Mesothelial cell of epicardium (in vitro differentiated cells): Measurements from ENCODE around the gene METTL16. TPM values are rescaled to one million over a fixed set of nuclear protein-coding genes. Genes with fewer than 3 reads are reported as not detected.

Experiments
- DNase-seq, 2 experiments: peaks; one replicate each; pipeline ENCODE4 v3.0.0; 2021; ENCODE audit warnings: low spot score in 2 of 2; ENCODE audit not compliant: unreplicated experiment in 2 of 2
- H3K27ac Mint-ChIP-seq: 2 replicates; pipeline ENCODE4 v1.8.0; 2021; ENCODE audit warnings: mixed read lengths
- H3K27me3 Mint-ChIP-seq: 2 replicates; pipeline ENCODE4 v1.8.0; 2021; ENCODE audit warnings: low read depth, mixed read lengths
- H3K36me3 Mint-ChIP-seq: 2 replicates; pipeline ENCODE4 v1.8.0; 2021; ENCODE audit warnings: mixed read lengths
- H3K4me1 Mint-ChIP-seq: 2 replicates; pipeline ENCODE4 v1.8.0; 2021; ENCODE audit warnings: mixed read lengths
- H3K4me3 Mint-ChIP-seq: 2 replicates; pipeline ENCODE4 v1.8.0; 2021; ENCODE audit warnings: mild to moderate bottlenecking, moderate library complexity, mixed read lengths
- H3K9me3 Mint-ChIP-seq: 2 replicates; pipeline ENCODE4 v1.8.0; 2021; ENCODE audit warnings: mixed read lengths
- CTCF ChIP-seq: fragments of 200-600 bp; sonication (generic); IDR thresholded peaks from one replicate; pipeline ENCODE4 v1.5.0; 2021; ENCODE audit warnings: antibody characterized with exemption; ENCODE audit not compliant: unreplicated experiment
- total RNA-seq: library from RNA; stranded (reverse); gene quantifications from 3 replicates; pipeline ENCODE4 v1.2.1, GENCODE V29; 2021

METTL16 gene
- total RNA-seq, 1 donor from 2014 or later: 42.3 TPM

DNA sequence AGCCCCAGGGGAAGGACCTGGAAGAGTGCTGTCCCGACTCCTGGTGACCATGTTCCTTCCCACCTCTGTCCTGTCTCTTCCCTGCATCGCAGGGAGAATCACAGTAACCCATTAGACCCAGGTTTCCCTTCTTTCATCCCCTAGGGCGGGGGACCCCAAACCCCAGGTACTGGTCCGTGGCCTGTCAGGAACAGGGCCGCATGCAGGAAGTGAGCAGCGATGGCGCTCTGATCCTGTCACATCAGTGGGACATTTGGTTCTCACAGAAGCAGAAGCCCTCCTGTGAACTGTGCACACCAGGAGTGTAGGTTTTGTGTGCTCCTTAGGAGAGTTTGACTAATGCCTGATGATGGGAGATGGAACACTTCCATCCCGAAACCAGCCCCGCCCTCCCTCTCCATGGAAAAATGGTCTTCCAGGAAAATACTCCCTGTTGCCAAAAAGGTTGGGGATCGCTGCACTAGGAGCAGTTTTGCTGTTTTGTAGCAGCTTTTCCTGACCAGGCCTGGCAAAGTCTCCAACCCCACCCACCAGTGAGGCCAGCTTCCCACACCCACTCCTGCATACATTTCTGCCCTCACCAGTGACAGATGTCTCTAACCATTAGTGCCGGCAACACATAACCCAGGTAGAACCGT lies 121.4 kb downstream of the METTL16 start:
- no peak overlapping the region for H3K4me3 Mint-ChIP-seq
- no peaks in the 10 kb centered on the region for H3K9me3 Mint-ChIP-seq
- peaks cover 24% of the 10 kb centered on the region for H3K4me1 Mint-ChIP-seq
- no peak for TF ChIP-seq CTCF
- peaks cover 10% of the 10 kb centered on the region for H3K36me3 Mint-ChIP-seq
- H3K27ac Mint-ChIP-seq: no peak overlapping the region
- H3K27me3 Mint-ChIP-seq: no peaks in the 10 kb centered on the region
- no peak for DNase-seq

DNA sequence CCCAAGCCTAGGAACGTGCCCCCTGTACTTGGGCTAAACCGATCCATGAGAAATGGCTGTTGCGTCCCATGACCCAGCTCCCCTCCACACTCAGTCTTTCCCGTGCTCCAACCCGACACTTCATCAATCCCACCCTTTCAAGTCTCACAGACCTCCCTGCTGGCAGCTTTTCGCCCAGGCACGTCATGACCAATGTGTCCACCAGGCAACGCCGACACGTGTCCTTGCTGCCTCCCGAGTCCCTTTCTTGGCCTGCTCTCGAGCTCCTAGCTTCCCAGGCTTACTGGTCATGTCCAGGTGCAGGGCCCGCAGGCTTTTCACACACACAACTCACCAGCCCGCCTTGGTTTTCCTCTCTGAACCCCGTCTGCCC lies 123.0 kb downstream of the METTL16 start:
- Mint-ChIP-seq H3K27me3 (no peaks in the 10 kb centered on the region), H3K4me3 (no peak overlapping the region), H3K36me3 (peaks cover 10% of the 10 kb centered on the region), H3K4me1 (peaks cover 27% of the 10 kb centered on the region), H3K9me3 (no peaks in the 10 kb centered on the region), H3K27ac (no peak overlapping the region)
- no peak for DNase-seq
- no peak for TF ChIP-seq CTCF

DNA sequence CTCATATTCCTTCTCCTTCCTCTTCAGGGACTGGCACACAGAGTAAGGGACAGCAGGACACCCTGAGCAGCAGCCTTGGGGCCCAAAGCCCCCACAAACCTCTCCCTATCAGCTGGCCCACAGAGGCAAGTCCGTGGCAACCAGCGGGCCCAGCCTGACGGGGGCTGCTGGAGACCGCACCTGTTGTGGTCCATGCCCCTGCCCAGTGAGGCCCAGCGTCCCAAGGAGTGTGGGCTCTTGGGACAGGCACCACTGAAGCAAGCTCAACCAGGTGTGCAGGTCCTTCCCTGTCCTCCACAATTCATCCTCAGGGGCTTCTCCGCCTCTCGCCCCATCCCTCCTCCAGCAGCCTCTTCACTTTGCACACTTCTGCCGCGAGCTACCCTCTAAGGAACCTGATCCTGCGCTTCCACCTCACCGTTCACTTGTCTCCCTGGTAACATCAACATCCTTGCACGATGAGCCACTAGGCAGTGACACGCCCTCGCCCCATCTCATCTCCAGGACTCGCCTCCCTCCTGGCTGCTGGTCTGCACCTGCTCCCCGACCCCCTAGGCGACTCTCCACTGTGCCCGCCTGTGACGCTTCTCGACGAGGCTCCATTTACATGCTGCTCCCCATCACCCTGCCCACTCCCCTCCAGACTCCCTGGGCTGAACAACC lies 123.5 kb downstream of the METTL16 start:
- Mint-ChIP-seq H3K27ac (no peak overlapping the region), H3K4me1 (peaks cover 31% of the 10 kb centered on the region), H3K36me3 (peaks cover 10% of the 10 kb centered on the region), H3K27me3 (no peaks in the 10 kb centered on the region), H3K4me3 (no peak overlapping the region), H3K9me3 (no peaks in the 10 kb centered on the region)
- TF ChIP-seq CTCF: no peak
- no peak for DNase-seq

DNA sequence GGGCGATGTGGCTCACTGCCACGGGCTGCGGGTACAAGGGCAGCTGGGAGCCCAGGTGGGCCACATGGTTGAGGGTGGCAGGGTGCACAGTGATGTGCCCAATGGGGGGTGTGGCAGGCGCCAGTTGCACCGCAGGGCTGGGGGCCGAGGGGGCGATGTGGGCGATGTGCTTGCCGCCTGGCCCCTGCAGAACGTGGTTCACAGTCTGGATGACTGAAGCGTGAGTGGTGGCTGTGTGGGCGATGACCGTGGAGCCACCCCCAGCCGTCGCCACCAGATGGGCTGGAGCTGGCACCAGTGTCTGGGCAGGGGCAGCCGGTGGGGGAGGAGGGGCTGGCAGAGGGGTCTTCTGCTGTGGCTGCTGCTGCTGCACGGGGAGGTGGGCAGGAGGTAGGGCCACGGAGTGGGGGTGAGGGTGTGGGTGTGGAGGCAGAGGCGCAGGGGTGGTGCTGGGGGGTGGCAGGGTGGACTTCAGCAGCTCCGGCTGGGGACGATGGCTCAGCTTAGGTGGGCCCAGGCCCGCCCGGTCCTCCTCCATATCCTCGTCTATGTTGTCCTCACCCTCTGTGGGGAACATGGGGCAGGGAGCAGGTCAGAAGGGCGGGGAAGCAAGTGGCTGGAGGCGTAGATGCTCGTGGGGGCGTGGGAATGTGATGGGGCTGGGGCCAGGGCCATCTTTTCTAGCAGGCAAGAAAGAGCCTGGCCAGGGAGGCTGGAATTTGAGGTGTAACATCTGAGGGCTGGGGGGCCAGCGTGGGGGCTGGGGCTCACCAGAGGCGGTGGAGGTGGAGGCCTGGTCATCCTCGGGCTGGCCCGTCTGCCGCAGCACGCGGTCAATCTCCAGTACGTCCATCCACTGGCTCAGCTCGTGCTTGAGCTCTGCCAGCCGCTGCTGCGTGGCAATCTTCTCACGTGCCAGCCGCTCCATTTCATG lies 124.3 kb downstream of the METTL16 start:
- peaks cover 30% of the 10 kb centered on the region for H3K4me1 Mint-ChIP-seq
- no peaks in the 10 kb centered on the region for H3K27me3 Mint-ChIP-seq
- no peaks in the 10 kb centered on the region for H3K9me3 Mint-ChIP-seq
- no peak overlapping the region for H3K27ac Mint-ChIP-seq
- TF ChIP-seq CTCF: no peak
- peaks cover 10% of the 10 kb centered on the region for H3K36me3 Mint-ChIP-seq
- no peak for DNase-seq
- H3K4me3 Mint-ChIP-seq: no peak overlapping the region

DNA sequence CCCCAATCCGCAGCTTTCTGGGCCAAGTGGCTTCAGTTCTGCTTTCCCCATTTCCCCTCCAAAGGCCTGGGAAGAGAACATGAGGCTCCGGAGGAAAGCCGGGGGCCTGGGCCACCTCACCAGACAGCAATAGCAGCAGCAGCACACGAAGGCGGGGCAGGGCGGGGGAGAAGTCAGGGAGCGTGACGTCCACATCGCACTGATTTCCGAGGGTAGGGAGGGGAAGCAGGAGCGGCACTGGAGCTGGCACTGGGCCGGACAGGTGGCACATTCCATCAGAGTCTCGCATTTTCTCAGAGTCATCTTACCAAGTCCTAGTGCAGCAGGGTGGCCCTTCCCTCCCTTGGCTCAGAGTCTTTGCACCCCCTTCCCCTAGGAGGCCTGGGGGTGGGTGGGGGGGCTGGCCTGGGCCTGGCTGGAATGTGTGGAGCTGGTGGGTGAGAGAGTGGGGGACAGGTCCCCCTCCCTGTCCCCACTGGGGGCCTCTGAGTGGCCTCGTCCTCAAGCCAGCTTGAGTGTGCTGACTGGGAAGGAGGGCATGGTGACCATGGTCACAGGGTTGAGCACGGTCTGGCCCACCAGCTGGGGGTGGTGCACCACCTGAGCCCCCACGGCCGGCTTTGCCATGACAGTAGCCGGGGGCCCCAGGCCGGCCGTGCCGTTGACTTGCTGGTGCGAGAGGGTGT lies 125.1 kb downstream of the METTL16 start:
- no peak for TF ChIP-seq CTCF
- Mint-ChIP-seq H3K9me3 (no peaks in the 10 kb centered on the region), H3K36me3 (peaks cover 10% of the 10 kb centered on the region), H3K4me3 (no peak overlapping the region), H3K27me3 (no peaks in the 10 kb centered on the region), H3K27ac (no peak overlapping the region), H3K4me1 (peaks cover 22% of the 10 kb centered on the region)
- DNase-seq: no peak
